ENCODE data around the gene HDAC1.

Gene HDAC1

GRCh38 chr1:32318127-32318869 lies 26.4 kb downstream of the HDAC1 start:
- Histone ChIP-seq H3K4me3 (no peak overlapping the region), H3K27ac (no peak overlapping the region)
- no peak for TF ChIP-seq CTCF (IDR thresholded peaks at IDR 0.05)
- DNase-seq (ENCODE audit: low spot score), result no peak

DNA sequence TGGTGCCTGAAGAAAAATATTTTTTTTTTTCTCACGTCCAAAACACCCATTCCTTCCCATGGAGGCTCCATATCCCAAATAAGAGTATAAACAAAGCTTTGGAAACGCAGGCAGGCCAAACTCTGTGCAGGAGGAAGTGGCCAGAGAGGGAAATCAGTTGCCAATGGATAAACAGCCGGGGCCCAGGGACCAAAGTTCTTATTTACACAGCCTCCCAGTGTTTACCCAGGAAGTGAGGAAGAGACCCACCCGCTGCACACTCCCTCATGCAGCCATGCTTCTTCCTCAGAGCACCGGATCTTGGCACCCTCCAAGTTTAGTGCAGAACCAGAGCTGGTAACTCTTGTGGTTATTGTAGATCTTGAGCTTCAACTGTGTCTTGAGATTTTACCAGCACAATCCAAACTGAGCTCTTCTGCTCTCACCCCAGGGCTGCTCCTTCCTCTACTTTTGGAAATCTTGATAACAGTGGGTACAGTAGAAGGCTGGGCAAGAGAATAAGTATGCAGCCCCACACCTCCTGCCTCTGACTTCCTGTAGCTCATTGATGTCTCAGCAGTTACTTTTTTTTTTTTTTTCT lies 29.9 kb downstream of the HDAC1 start:
- H3K27ac ChIP-seq, result no peak overlapping the region

GRCh38 chr1:32327204-32327603 lies 35.3 kb downstream of the HDAC1 start:
- no peak for DNase-seq (ENCODE audit: low spot score)
- Histone ChIP-seq H3K27ac (no peak overlapping the region), H3K4me3 (no peak overlapping the region)
- TF ChIP-seq CTCF (IDR thresholded peaks at IDR 0.05), result no peak

More for the DNA sequence above, 29.9 kb downstream of the HDAC1 start:
- H3K4me3 ChIP-seq, result no peak overlapping the region
- no peak for TF ChIP-seq CTCF (IDR thresholded peaks at IDR 0.05)
- DNase-seq (ENCODE audit: low spot score), result no peak

GRCh38 chr1:32329931-32330466 lies 38.1 kb downstream of the HDAC1 start:
- no peak for DNase-seq (ENCODE audit: low spot score)
- no peak overlapping the region for H3K4me3 ChIP-seq
- no peak for TF ChIP-seq CTCF (IDR thresholded peaks at IDR 0.05)
- H3K27ac ChIP-seq, result no peak overlapping the region

- TF ChIP-seq CTCF (IDR thresholded peaks at IDR 0.05), result no peak
- no peak overlapping the region for H3K27ac ChIP-seq
- no peak for DNase-seq (ENCODE audit: low spot score)
Measured at GRCh38 chr1:32330558-32331151, 38.8 kb downstream of the HDAC1 start.

DNA sequence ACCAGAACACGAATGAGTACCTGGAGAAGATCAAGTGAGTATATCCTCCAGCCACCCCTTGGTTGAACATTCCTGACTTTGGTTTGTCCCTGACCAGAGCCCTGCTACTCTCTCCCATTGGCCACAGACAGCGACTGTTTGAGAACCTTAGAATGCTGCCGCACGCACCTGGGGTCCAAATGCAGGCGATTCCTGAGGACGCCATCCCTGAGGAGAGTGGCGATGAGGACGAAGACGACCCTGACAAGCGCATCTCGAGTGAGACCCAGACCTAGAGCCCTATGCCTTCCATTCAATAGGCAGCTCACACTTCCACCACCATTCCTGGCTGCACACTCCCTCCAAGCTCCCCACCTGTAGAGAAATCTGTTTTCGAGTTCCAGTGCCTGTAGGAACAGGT lies 39.7 kb downstream of the HDAC1 start:
- no peak overlapping the region for H3K4me3 ChIP-seq
- DNase-seq (ENCODE audit: low spot score), result no peak
- no peak for TF ChIP-seq CTCF (IDR thresholded peaks at IDR 0.05)
- no peak overlapping the region for H3K27ac ChIP-seq

More at GRCh38 chr1:32330558-32331151, 38.8 kb downstream of the HDAC1 start:
- H3K4me3 ChIP-seq, result no peak overlapping the region
